Tibial nerve (tissue), 4 donors: ENCODE results near the gene CDH13.

ENCODE experiments used
- CTCF ChIP-seq, 5 experiments: fragments of 200-600 bp in 3 of 5; fragments of 450-650 bp in 2 of 5; sonication (generic) in 3 of 5; IDR thresholded peaks; one replicate each; pipeline ENCODE4 v1.5.1; 2016 to 2019; ENCODE audit warnings: antibody characterized with exemption in 5 of 5, mild to moderate bottlenecking in 3 of 5, moderate library complexity in 2 of 5
- EP300 ChIP-seq, 2 donors: sonication (generic); formaldehyde crosslinking; IDR thresholded peaks; one replicate each; pipeline ENCODE4 v1.6.1; 2017; ENCODE audit warnings: antibody characterized with exemption in 2 of 2, mild to moderate bottlenecking in 1 of 2
- POLR2A ChIP-seq, 2 donors: fragments of 450-650 bp; IDR thresholded peaks; one replicate each; pipeline ENCODE4 v1.6.1; 2017; ENCODE audit warnings: antibody characterized with exemption in 2 of 2, mild to moderate bottlenecking in 2 of 2, moderate library complexity in 2 of 2

GRCh38 chr16:83808573-83809014 lies 1181.8 kb downstream of the CDH13 start:
- TF ChIP-seq CTCF (IDR thresholded peaks at IDR 0.05): no peak
- no peak for TF ChIP-seq POLR2A (IDR thresholded peaks at IDR 0.05)
- no peak for TF ChIP-seq EP300 (IDR thresholded peaks at IDR 0.05)
